ENCODE data around the gene PACSIN1.
A peak's percentile ranks its signal among the peaks of the same experiment; 100 is the strongest.

PACSIN1 gene

DNA sequence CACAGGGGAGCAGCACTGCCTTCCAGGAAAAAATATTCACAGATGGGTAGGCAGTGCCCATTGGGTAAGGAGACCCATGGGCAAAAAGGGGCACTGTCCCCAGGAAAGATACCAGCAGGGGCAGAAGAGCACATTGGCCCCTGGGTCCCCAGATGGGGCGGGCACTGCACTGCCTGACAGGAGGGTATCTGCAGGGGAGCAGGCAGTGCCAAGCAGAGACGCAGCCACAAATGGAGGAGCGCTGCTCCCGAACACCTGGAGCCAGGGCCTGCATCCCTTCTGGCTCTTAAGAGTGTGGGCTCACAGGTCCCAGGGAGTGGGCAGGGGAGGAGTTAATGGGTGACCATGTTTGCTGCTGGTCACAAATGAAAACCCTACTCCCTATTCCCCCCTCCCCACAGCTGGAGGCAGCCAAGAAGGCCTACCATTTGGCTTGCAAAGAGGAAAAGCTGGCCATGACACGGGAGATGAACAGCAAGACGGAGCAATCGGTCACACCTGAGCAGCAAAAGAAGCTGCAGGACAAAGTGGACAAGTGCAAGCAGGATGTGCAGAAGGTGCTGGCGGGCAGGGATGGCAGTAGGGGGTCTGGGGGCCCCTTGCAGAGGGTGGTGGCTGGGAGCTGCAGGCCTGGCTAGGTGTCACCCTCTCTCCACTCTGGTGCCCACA lies 63.3 kb downstream of the PACSIN1 start:
- DNase-seq: no peak

DNA sequence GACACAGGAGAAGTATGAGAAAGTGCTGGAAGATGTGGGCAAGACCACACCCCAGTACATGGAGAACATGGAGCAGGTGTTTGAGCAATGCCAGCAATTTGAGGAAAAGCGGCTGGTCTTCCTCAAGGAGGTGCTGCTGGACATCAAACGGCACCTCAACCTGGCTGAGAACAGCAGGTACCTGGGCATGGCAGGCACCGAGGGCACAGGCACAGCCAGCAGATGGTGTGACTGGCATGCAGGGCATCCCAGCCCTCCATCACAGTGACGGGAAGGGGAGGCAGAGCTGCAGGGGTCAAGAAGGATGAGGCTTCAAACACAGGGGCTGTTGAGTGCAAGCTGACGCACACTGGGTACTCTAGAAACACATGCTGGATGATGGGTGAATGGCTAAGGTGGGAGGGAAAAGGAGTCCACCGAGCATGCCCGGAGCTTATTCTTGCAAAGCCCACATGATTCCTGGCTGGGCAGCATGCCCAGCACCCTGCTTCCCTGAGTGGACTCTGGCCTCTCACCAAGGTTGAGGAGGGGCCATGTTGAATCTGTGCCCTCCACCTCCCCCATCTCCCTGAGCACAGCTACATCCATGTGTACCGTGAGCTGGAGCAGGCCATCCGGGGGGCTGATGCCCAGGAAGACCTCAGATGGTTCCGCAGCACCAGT lies 63.9 kb downstream of the PACSIN1 start:
- DNase-seq: no peak

- DNase-seq: no peak
These were observed 65.0 kb downstream of the PACSIN1 start for GRCh38 chr6:34530753-34531365.

- DNase-seq: peak; percentile 44
These were observed 65.8 kb downstream of the PACSIN1 start for GRCh38 chr6:34531580-34532201.

DNA sequence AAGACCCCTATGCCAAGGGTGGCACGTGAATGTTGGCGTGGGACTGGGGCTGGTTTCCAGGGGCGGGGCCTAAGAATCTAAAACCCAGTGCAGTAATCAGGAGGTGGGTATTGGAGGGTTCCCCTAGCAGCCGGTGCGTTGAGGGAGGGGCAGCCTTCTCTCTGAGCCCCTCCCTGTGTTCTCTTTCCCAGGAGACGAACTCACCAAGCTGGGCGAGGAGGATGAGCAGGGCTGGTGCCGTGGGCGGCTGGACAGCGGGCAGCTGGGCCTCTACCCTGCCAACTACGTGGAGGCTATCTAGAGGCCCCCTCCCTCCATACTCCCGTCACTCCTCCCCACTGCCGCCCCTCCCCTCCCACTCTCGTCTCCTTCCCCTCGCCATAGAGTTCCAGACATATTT lies 66.4 kb downstream of the PACSIN1 start:
- DNase-seq: no peak

- DNase-seq: no peak
These were observed 68.3 kb downstream of the PACSIN1 start for GRCh38 chr6:34534146-34534545.

DNA sequence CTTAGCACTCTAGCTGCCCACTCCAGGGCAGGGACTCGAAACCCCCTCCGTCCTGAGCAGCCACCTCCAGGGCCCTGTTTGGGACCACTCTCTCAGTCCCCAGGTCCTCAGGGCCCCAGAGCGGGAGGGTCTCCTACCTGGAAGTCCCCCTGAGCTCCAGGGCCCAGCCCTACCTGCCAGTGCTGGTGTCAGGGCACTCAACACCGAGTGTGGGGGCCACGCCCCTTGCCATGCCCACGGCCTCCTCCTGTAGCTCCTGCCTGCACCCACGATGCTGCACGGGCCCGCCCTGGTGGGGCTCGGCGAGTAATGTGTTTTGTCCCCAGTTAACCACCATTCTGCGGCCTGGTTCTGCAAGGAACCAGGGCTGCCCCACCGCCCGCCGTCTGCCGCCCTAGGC lies 68.8 kb downstream of the PACSIN1 start:
- no peak for DNase-seq

DNA sequence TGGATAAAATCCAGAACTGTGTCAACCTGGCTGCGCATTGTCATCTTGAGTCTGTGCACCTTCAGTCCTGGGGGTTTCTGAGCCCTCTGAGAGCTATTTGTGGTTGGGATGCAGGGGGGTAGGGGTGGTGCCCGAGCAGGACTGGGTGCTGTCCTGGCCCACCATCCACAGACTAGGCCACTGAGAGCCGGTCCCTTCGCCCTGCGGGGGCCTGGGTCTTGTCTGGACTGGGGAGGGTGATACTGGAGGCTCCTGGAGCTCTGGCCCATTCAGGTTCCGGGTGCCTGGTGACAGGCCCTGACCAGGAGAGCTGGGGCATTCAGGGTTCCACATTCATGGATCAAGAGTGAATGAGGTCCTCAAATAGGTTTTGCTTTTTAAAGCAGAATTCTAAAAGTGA lies 69.3 kb downstream of the PACSIN1 start:
- no peak for DNase-seq

DNA sequence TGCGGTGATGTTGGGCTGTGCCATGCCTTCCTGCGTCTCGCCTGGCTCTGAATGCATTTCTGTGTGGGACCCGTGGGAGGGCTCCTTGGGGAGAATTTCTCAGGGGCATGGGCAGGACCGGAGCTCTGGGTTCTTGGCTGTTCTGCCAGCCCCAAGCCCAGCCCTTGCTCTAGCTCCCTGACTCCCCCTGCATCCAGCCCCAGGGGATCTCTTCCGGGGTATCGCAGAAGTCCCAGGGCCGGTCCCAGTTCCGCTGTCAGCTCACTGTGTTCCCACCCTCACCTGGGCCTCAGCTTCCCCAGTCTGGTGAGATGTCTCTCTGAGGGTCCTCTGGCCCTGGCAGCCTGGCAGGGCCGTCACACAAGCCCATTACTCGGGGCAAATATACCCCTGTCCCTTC lies 69.8 kb downstream of the PACSIN1 start:
- no peak for DNase-seq

GRCh38 chr6:34536251-34536958 lies 70.5 kb downstream of the PACSIN1 start:
- no peak for DNase-seq

DNA sequence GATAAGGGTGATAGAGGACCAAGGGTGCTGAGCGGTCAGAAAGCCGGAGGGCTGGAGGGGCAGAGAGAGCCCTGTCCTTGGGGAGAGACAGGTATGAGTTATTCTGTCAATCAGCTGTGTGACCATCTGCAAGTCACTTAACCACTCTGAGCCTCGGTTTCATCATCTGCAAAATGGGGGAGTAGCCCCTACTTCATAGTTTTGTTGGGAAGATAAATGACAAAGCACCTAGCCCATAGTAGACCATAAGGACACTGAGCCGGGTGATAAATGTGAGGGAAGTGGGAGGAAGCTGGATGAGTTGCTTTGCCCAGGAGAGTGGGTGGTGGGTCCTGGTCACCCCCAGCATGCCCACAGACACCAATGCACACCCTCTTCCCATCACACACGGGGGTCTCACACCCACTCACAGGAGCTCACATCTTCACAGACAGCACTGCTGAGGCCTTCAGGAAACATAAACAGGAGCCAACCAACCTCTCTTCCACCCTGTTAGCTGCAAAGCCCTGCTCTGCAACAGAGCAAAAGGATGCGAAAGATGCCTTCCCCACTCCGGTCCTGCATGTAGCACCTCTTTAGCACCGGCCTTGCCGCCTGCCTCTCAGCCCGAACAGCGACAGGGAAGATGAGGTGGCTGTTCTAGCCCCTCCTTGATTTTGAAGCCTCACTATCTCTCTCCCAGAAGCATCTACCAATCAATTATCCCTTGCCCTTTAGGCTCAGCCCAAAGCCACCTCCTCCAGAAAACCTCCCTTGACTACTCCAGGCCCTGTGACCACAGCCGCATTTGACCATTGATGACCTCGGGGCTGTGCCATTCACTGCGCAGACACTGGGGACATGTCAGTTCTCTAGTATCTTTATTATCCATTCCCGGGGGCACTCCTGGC lies 71.3 kb downstream of the PACSIN1 start:
- no peak for DNase-seq

GRCh38 chr6:34537922-34538550 lies 72.2 kb downstream of the PACSIN1 start:
- no peak for DNase-seq

- DNase-seq: no peak
These were observed 72.7 kb downstream of the PACSIN1 start for GRCh38 chr6:34538581-34538980.

GRCh38 chr6:34539181-34539580 lies 73.3 kb downstream of the PACSIN1 start:
- no peak for DNase-seq

GRCh38 chr6:34540222-34540621 lies 74.3 kb downstream of the PACSIN1 start:
- no peak for DNase-seq

DNA sequence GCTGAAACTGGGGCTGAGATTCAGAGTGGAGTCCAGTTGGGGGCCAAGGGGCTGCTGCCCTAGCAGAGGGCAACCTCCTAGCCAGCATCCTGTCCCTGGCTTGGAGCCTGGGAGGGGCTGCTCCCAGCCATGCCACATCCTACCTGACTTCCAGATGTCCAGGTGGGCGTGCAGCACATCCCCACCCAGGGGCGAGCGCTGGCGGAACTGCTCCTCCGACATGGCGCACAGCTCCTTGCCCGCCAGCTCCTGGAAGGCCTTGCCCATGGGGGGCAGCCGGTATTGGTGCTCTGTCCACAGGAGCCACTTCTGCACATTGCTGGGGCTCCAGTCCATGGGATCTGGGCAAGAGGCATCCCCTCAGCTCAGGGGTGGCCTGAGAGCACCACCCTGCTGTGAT lies 75.0 kb downstream of the PACSIN1 start:
- no peak for DNase-seq

DNA sequence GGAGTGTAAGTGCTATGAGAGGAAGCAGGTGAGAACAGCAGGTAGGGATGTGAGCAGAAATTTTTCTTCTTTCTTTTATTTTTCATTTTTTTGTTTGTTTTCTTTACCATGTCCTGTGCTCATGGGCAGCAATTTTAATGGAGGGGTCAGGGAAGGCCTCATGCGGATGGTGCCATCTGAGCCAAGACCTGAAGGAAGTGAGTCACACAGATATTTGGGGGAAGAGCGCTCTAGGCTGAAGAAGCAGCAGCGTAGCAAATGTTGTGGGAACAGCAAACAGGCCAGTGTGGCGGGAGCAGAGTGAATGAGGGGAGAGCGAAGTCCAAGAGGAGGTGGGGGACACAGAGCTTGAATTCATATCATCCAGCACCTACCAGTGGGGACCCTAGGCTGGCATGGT lies 77.5 kb downstream of the PACSIN1 start:
- DNase-seq: no peak

DNA sequence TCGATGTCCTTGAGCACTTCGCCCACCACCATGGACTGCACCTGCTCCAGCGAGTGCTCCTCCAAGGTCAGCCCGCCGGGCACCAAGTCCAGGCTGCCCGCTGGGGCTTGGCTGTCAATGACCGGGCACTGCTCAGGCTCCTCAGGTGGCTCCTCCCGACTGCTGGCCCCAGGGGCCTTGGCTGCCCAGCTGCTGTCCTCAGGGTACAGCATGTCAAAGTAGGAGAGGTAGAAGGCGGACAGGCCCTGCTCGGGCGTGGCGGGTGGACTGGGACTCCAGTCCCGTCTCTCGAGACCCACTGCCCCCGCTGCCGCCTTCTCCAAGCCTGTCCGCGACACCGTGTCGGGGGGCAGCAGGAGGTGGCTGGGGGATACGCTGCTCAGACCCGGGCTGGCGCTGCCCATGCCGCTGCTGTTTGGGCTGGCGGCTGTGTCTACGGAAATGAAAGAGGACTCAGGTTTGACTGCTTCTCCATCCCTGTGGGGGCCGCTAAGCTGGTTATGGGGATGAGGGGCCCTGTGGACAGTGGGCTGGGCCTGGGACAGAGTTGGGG lies 78.3 kb downstream of the PACSIN1 start:
- no peak for DNase-seq

- peak; percentile 57 for DNase-seq
These were observed 79.0 kb downstream of the PACSIN1 start for GRCh38 chr6:34544776-34545471.

DNA sequence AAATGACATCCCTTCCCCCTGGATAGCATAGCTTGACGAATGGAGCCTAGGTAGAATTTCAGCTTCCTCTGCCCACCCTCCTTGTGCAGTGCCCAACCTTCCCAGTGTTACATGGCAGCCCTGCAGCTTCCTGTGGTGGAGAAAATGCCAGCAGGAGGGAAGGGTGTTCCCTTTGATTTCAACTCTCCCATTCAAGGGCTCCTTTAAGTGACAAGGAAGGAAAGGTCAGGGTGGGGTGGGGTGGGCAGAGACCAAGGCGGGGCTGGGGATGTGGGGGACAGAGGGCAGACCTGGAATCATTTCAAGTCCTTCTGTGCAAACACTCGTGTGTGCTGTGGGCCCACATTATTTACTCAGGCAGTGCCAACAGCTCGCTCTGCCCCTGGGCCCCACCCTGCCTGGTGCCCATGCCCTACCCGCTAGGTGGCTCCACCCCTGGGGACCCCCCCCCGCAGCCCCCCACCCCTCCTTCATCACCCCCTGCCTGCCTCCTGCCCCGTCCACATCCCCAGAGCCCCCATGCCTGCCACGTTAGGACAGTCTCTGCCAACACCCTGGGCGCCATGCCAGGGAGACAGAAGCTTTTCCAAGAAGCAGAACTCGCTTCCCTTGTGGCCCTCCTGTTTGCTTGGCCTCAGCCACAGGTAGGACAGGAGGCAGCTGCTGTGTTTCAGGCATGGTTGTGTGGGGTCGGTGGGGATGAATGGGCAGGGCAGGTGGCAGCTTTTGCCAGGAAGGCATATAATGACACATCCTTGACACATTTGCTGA lies 80.9 kb downstream of the PACSIN1 start:
- peak; percentile 66 for DNase-seq
